GM21619 (cell line): ENCODE measurements around the gene MGAT4A.
"Not testable (repeated sequence)": the region's sequence is repeated elsewhere in the genome, so short reads cannot be mapped to it uniquely, and the experiment has no call there.

Source experiments
- ATAC-seq: cut with Tn5 transposase; IDR thresholded peaks from one replicate; pipeline ENCODE4 v1.9.1; 2021; ENCODE audit not compliant: unreplicated experiment

MGAT4A gene

GRCh38 chr2:98759827-98760625 lies 29.1 kb upstream of the MGAT4A start:
- no peak for ATAC-seq

GRCh38 chr2:98759338-98759737 lies 28.4 kb upstream of the MGAT4A start:
- no peak for ATAC-seq

DNA sequence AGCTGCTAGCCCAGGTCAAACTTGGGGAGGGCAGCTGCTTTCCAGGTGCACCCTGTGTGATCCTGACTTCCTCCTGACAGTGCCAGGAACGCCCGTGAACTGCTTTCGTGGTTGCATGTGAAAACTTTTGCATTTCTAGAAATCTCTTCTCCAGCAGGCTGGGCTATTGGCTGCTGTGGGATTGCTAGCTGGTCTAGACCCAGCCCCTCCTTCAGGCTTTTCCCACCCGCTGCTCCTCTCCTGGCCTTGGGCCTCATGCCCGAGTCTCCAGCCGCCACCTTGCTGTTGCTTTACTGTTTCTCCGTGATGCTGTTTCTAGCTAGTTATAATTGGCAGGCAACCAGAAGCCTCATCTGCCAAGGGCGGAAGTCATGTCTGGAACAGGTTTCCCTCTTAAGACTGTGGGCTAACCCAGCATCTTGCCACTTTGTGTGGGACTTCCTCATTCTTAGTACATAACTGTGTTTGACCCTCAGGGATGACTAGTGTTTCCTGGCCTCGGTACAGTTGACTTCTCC lies 27.0 kb upstream of the MGAT4A start:
- peak; percentile 84 for ATAC-seq

GRCh38 chr2:98753801-98754200 lies 22.9 kb upstream of the MGAT4A start:
- no peak for ATAC-seq

GRCh38 chr2:98752711-98753110 lies 21.8 kb upstream of the MGAT4A start:
- ATAC-seq = not testable (repeated sequence)

GRCh38 chr2:98751748-98752147 lies 20.8 kb upstream of the MGAT4A start:
- ATAC-seq = no peak

DNA sequence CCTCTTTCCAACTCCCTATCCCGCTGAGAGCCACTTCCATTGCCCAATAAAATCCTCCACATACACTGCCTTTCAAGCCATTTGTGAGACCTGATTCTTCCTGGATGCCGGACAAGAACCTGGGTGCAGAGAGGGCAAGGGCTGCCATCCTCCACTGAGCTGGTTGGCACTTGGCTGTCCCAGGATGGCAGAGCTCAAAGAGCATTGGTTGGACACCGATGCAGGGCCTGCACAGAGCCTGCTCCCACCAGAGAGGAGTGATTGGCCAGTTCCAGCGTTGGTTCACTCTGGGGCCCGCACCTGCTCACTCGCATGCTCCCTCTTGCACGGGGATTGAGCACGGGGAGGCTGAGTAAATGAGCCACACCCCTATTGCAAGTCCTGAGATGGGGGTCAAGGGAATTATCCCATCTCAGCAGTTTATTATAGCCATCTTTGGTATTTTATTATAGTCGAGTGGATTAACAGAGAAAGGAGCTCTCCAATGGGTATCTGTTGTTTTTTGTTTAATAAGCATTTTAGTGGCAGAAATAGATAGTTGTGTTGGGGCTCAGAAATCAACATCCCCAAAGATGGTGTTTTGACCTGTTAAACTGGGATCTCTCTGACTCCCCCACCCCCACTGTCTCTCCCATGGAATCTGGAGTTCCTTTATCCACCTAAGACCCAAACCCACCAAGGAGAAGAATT lies 19.8 kb upstream of the MGAT4A start:
- no peak for ATAC-seq

- ATAC-seq = no peak
Observed at GRCh38 chr2:98749066-98749450, 18.1 kb upstream of the MGAT4A start.

- ATAC-seq = no peak
Observed at GRCh38 chr2:98748292-98749065, 17.5 kb upstream of the MGAT4A start.

GRCh38 chr2:98747888-98748287 lies 17.0 kb upstream of the MGAT4A start:
- no peak for ATAC-seq

- ATAC-seq = no peak
Observed at GRCh38 chr2:98746426-98746825, 15.5 kb upstream of the MGAT4A start.

DNA sequence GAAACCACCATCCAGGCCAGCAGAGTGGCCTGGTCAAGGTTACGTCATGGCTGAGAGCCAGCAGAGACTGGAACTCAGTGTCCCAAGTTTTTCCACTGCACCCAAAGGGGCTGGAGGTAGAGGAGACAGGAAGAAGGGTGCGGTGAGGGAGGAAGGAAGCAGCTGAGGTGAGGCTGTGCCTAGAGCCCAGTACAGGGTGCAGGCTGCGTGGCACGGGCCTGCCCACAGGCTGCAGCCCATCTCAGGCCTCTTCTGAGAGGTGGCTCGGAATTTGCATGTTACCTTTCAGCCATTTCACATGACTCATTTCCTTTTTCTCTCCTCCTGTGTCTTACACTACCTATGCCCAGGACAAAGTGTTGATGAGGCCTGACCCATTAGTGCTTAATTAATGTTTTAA lies 13.7 kb upstream of the MGAT4A start:
- ATAC-seq = no peak

DNA sequence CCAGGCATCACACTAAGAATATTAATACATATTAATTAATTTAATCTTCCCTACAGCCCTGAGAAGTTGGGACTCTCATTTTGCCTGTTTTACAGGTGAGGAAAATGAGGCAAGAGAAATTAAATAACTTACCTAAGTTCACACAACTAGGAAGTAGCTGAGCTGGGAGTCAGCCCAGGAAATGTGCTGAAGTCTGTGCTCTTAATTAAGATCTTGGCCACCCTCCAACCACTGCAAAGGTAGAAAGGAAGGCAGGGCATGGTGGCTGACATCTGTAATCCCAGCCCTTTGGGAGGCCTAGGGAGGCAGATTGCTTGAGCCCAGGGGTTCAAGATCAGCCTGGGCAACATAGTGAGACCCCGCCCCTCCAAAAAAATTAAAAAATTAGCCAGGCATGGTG lies 12.9 kb upstream of the MGAT4A start:
- no peak for ATAC-seq

DNA sequence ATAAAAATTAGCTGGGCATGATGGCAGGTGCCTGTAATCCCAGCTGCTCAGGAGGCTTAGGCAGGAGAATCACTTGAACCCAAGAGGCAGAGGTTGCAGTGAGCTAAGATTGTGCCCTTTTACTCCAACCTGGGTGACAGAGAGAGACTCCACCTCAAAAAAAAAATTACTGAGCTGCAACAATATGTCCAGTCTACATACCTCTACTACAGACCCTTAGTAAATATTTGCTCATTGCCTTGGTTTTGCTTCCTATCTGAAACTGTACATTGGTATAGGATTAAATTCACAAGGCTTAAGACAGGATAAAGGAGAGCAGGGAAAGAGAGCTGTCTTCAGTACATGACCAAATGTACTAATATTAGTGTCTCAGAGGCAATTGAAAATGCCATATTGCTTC lies 8.1 kb upstream of the MGAT4A start:
- ATAC-seq = no peak

DNA sequence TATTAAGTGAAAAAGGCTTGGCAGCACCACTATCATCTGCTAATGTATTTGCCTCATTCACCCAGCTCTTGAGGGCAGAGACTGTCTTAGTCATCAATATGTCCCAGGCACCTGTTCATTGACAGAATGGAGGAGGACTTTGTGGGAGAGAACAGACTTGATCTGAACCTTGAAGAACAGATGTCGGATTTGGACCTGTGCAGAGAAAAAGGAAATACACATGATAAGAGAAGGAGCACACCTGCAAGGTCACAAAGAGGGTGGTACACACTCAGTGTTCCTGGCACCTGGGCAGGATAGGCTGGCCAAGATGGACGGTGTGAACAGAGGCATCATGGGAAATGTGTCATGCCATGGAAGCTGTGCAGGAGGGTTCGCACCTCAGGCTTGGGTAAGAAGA lies 7.4 kb upstream of the MGAT4A start:
- no peak for ATAC-seq

DNA sequence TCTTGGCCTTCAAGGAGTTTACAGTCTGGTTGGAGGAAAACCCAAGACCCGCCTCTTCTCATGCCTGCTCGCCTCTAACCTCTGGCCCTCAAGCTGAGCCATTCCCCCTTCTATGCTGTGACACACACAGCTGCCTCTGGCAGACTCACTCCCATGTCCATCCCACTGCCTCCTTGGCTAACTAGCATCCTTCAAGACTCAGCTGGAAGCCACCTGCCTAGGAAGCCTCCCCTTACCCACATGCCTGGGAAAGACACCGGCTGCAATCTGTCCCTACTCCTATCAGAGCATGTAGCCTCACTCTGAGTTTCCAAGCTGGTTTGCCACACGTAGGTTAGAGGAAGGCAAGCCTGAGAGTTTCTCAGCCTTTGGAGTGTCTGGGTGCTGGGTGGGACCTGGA lies 6.9 kb upstream of the MGAT4A start:
- ATAC-seq = no peak

GRCh38 chr2:98736464-98736889 lies 5.5 kb upstream of the MGAT4A start:
- ATAC-seq = no peak

DNA sequence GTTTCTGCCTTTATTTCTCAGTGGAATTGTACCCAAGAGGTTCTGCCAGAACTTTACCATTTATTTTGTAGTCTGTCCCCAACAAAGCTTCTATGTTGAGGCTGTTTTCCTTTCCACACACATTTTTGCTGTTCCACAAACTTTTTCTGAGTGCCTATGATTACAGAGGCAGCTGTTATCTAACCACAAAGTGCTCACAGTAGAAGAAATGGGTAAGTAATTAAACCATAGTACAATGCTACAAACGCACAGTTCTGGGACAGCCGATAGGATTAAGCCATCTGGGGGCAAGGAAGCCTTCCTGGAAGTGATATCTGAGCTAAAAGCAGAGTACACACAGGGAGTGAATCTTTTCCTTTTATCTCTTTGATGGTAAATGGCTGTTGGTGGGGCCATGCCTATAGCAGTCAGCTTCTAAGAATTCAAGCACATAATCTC lies 3.9 kb upstream of the MGAT4A start:
- no peak for ATAC-seq

- ATAC-seq = no peak
Observed at GRCh38 chr2:98734162-98734561, 3.2 kb upstream of the MGAT4A start.

DNA sequence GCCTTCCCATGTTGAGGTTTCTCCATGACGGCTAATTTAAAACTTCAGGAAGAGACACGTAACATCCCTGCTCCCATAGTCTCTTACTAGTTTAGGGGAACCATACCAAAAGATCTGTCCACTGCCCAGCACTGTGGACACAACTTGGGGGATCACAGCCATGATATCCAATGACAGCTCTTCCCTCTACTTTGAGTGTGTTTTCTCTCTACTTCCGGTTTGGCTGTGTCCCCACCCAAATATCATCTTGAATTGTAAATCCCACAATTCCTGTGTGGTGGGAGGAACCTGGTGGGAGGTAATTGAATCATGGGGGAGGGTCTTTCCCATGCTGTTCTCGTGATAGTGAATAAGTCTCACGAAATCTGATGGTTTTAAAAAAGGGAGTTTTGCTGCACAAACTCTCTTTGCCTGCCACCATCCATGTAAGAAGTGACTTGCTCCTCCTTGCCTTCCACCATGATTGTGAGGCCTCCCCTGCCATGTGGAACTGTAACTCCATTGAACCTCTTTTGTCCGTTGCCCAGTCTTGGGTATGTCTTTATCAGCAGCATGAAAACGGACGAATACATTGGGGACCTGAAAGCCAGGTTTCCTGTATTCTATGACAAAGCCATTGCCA lies 1.6 kb upstream of the MGAT4A start:
- no peak for ATAC-seq

GRCh38 chr2:98731894-98732349 lies 990 bp upstream of the MGAT4A start:
- no peak for ATAC-seq
